GM23338 (cell line): ENCODE measurements around the gene RILPL1. TPM values are rescaled to one million over a fixed set of nuclear protein-coding genes. Genes with fewer than 3 reads are reported as not detected.

Experiments
- ATAC-seq: fragments of 200-7000 bp; cut with Tn5 transposase; 3 replicates; pipeline ENCODE4 v1.9.1; 2020
- DNase-seq: peaks from one replicate; pipeline ENCODE4 v3.0.0-alpha.2; 2015; ENCODE audit warnings: low spot score
- H2AFZ ChIP-seq: fragments of 200-600 bp; sonication (generic); 2 replicates; pipeline ENCODE4 v1.8.0; 2016; ENCODE audit warnings: antibody characterized with exemption, mild to moderate bottlenecking, moderate library complexity
- H3F3A ChIP-seq: fragments of 200-600 bp; sonication (generic); replicated peaks from 2 replicates; pipeline ENCODE4 v1.8.0; 2017; ENCODE audit warnings: antibody characterized with exemption, mixed run types, low read depth
- H3K27ac ChIP-seq: fragments of 200-600 bp; sonication (generic); 2 replicates; pipeline ENCODE4 v1.6.1; 2016; ENCODE audit warnings: low read depth
- H3K27me3 ChIP-seq: fragments of 200-600 bp; sonication (generic); 2 replicates; pipeline ENCODE4 v1.8.0; 2016; ENCODE audit warnings: mild to moderate bottlenecking, mixed run types, moderate library complexity; ENCODE audit not compliant: insufficient read depth
- H3K36me3 ChIP-seq: fragments of 200-600 bp; sonication (generic); 2 replicates; pipeline ENCODE4 v1.8.0; 2016; ENCODE audit warnings: mild to moderate bottlenecking; ENCODE audit not compliant: insufficient read depth
- H3K4me1 ChIP-seq: fragments of 200-600 bp; sonication (generic); 2 replicates; pipeline ENCODE4 v1.8.0; 2016; ENCODE audit warnings: mild to moderate bottlenecking, moderate library complexity; ENCODE audit not compliant: insufficient read depth
- H3K4me2 ChIP-seq: fragments of 200-600 bp; sonication (generic); 2 replicates; pipeline ENCODE4 v1.7.1; 2017; ENCODE audit warnings: mixed run types
- H3K4me3 ChIP-seq: fragments of 200-600 bp; sonication (generic); 2 replicates; pipeline ENCODE4 v1.6.1; 2016; ENCODE audit warnings: mixed run types
- H3K79me2 ChIP-seq: fragments of 200-600 bp; sonication (generic); replicated peaks from 2 replicates; pipeline ENCODE4 v1.8.0; 2017; ENCODE audit warnings: mild to moderate bottlenecking; ENCODE audit not compliant: insufficient read depth
- H3K9me2 ChIP-seq: fragments of 200-600 bp; sonication (generic); 2 replicates; pipeline ENCODE4 v1.8.0; 2017; ENCODE audit not compliant: insufficient read depth
- H4K20me1 ChIP-seq: fragments of 200-600 bp; sonication (generic); replicated peaks from 2 replicates; pipeline ENCODE4 v1.8.0; 2017; ENCODE audit warnings: mild to moderate bottlenecking; ENCODE audit not compliant: insufficient read depth
- H3K27ac Mint-ChIP-seq: 2 replicates; pipeline ENCODE4 v1.8.0; 2020; ENCODE audit warnings: inconsistent platforms, mild to moderate bottlenecking, moderate library complexity, mixed read lengths
- H3K27me3 Mint-ChIP-seq: 3 replicates; pipeline ENCODE4 v1.8.0; 2022; ENCODE audit warnings: low read depth, mild to moderate bottlenecking, moderate library complexity, mixed read lengths, inconsistent platforms; ENCODE audit not compliant: insufficient read depth, poor library complexity
- H3K36me3 Mint-ChIP-seq: 3 replicates; pipeline ENCODE4 v1.8.0; 2021; ENCODE audit warnings: low read depth, mild to moderate bottlenecking, inconsistent platforms, moderate library complexity, mixed read lengths
- H3K4me1 Mint-ChIP-seq: 3 replicates; pipeline ENCODE4 v1.8.0; 2020; ENCODE audit warnings: mild to moderate bottlenecking, inconsistent platforms, mixed read lengths
- H3K4me3 Mint-ChIP-seq: 3 replicates; pipeline ENCODE4 v1.8.0; 2021; ENCODE audit warnings: moderate library complexity, mild to moderate bottlenecking, inconsistent platforms, mixed read lengths
- H3K9me3 Mint-ChIP-seq: 3 replicates; pipeline ENCODE4 v1.8.0; 2020; ENCODE audit warnings: moderate library complexity, mild to moderate bottlenecking, inconsistent platforms, mixed read lengths
- CREB1 ChIP-seq: fragments of 250-450 bp; sonication (Bioruptor Pico); IDR thresholded peaks from 2 replicates; pipeline ENCODE4 v1.5.0; 2020; ENCODE audit warnings: low read depth, mild to moderate bottlenecking, moderate library complexity
- ETS1 ChIP-seq: IDR thresholded peaks from 2 replicates; pipeline ENCODE4 v1.6.1; 2016; ENCODE audit warnings: antibody characterized with exemption
- JUNB ChIP-seq: IDR thresholded peaks from one replicate; pipeline ENCODE4 v1.6.1; 2016; ENCODE audit warnings: antibody characterized with exemption; ENCODE audit not compliant: unreplicated experiment
- POLR2AphosphoS5 ChIP-seq: IDR thresholded peaks from 2 replicates; pipeline ENCODE4 v1.6.1; 2016; ENCODE audit warnings: antibody characterized with exemption, low read depth
- REST ChIP-seq: IDR thresholded peaks from one replicate; pipeline ENCODE4 v1.6.1; 2018; ENCODE audit warnings: antibody characterized with exemption; ENCODE audit not compliant: unreplicated experiment
- STAT1 ChIP-seq: IDR thresholded peaks from one replicate; pipeline ENCODE4 v1.6.1; 2016; ENCODE audit warnings: antibody characterized with exemption; ENCODE audit not compliant: unreplicated experiment
- ZNF114 ChIP-seq: fragments of 250-450 bp; sonication (Bioruptor Pico); IDR thresholded peaks from 2 replicates; pipeline ENCODE4 v1.5.0; 2020; ENCODE audit warnings: mild to moderate bottlenecking, moderate library complexity
- ZNF462 ChIP-seq: fragments of 250-450 bp; sonication (Bioruptor Pico); IDR thresholded peaks from 2 replicates; pipeline ENCODE4 v1.5.0; 2020; ENCODE audit warnings: mild to moderate bottlenecking, moderate library complexity
- polyA plus RNA-seq: library from polyadenylated mRNA; unstranded; fragments of >200 nt; fragmentation: Nextera tagmentation; extraction: Ambion mirVana; gene quantifications from 2 replicates; pipeline ENCODE4 v1.2.1, GENCODE V29; 2016
- total RNA-seq: library from RNA; depleted of rRNA; stranded (reverse); fragments of >200 nt; shearing (Covaris generic); gene quantifications from 2 replicates; pipeline ENCODE4 v1.2.3, GENCODE V29; 2014

The RILPL1 gene
- total and polyA plus RNA-seq, 2 experiments from 2014 or later = 3.9 to 7.9 TPM

GRCh38 chr12:123491481-123491880, 42.0 kb downstream of the RILPL1 start (continued):
- TF ChIP-seq ZNF462 (CRISPR knock-in tag) (no peak), ZNF114 (CRISPR knock-in tag) (no peak), JUNB (no peak), CREB1 (CRISPR knock-in tag) (no peak), POLR2AphosphoS5 (no peak), STAT1 (no peak)

GRCh38 chr12:123491056-123491455, 42.5 kb downstream of the RILPL1 start:
- Histone ChIP-seq H3K27me3 (no peaks in the 10 kb centered on the region), H3K4me2 (no peak overlapping the region), H2AFZ (no peak overlapping the region), H4K20me1 (no peaks in the 10 kb centered on the region), H3K27ac (no peak overlapping the region), H3K4me1 (no peaks in the 10 kb centered on the region), H3F3A (no peaks in the 10 kb centered on the region), H3K4me3 (no peak overlapping the region), H3K9me2 (no peaks in the 10 kb centered on the region), H3K36me3 (no peaks in the 10 kb centered on the region), H3K79me2 (no peaks in the 10 kb centered on the region)
- no peak overlapping the region for H3K4me3 Mint-ChIP-seq
- ATAC-seq (no peak), DNase-seq (no peak)
- H3K27ac Mint-ChIP-seq = no peak overlapping the region
- peaks cover 6% of the 10 kb centered on the region for H3K27me3 Mint-ChIP-seq
- TF ChIP-seq ETS1 = no peak
- no peak for TF ChIP-seq REST
- H3K36me3 Mint-ChIP-seq = no peaks in the 10 kb centered on the region; the same call in 2 of the 3 replicates
- peaks cover 14% of the 10 kb centered on the region for H3K4me1 Mint-ChIP-seq
- no peaks in the 10 kb centered on the region for H3K9me3 Mint-ChIP-seq
